Measurements from ENCODE around the gene FCHSD2.

FCHSD2 gene

GRCh38 chr11:73158356-73159051, 16.4 kb upstream of the FCHSD2 start:
- DNase-seq = no peak
- Mint-ChIP-seq H3K36me3 (ENCODE audit: low read depth) (no peaks in the 10 kb centered on the region), H3K27me3 (ENCODE audit: low read depth, poor library complexity) (peaks cover 8% of the 10 kb centered on the region), H3K9me3 (no peaks in the 10 kb centered on the region), H3K4me3 (no peak overlapping the region), H3K27ac (no peak overlapping the region), H3K4me1 (peaks cover 40% of the 10 kb centered on the region)
- TF ChIP-seq, protein P1, sequence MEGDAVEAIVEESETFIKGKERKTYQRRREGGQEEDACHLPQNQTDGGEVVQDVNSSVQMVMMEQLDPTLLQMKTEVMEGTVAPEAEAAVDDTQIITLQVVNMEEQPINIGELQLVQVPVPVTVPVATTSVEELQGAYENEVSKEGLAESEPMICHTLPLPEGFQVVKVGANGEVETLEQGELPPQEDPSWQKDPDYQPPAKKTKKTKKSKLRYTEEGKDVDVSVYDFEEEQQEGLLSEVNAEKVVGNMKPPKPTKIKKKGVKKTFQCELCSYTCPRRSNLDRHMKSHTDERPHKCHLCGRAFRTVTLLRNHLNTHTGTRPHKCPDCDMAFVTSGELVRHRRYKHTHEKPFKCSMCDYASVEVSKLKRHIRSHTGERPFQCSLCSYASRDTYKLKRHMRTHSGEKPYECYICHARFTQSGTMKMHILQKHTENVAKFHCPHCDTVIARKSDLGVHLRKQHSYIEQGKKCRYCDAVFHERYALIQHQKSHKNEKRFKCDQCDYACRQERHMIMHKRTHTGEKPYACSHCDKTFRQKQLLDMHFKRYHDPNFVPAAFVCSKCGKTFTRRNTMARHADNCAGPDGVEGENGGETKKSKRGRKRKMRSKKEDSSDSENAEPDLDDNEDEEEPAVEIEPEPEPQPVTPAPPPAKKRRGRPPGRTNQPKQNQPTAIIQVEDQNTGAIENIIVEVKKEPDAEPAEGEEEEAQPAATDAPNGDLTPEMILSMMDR (IDR thresholded peaks at IDR 0.05) = no peak

- Mint-ChIP-seq H3K27ac (peak overlapping the region; percentile 19), H3K4me1 (peaks cover 51% of the 10 kb centered on the region), H3K27me3 (ENCODE audit: low read depth, poor library complexity) (peaks cover 8% of the 10 kb centered on the region), H3K9me3 (no peaks in the 10 kb centered on the region), H3K4me3 (no peak overlapping the region), H3K36me3 (ENCODE audit: low read depth) (no peaks in the 10 kb centered on the region)
- TF ChIP-seq, protein P1 (IDR thresholded peaks at IDR 0.05) = no peak
- DNase-seq = no peak
These were observed 15.2 kb upstream of the FCHSD2 start for GRCh38 chr11:73157101-73158010.

- Mint-ChIP-seq H3K4me3 (no peak overlapping the region), H3K27ac (no peak overlapping the region), H3K27me3 (ENCODE audit: low read depth, poor library complexity) (peaks cover 8% of the 10 kb centered on the region), H3K9me3 (no peaks in the 10 kb centered on the region), H3K36me3 (ENCODE audit: low read depth) (no peaks in the 10 kb centered on the region), H3K4me1 (peaks cover 54% of the 10 kb centered on the region)
- TF ChIP-seq, protein P1 (IDR thresholded peaks at IDR 0.05) = no peak
- no peak for DNase-seq
These were observed 14.6 kb upstream of the FCHSD2 start for GRCh38 chr11:73156686-73157085.

- no peak for DNase-seq
- TF ChIP-seq, protein P1 (IDR thresholded peaks at IDR 0.05) = no peak
- Mint-ChIP-seq H3K27me3 (ENCODE audit: low read depth, poor library complexity) (peaks cover 8% of the 10 kb centered on the region), H3K9me3 (no peaks in the 10 kb centered on the region), H3K36me3 (ENCODE audit: low read depth) (no peaks in the 10 kb centered on the region), H3K4me3 (no peak overlapping the region), H3K4me1 (peaks cover 54% of the 10 kb centered on the region), H3K27ac (no peak overlapping the region)
These were observed 14.0 kb upstream of the FCHSD2 start for GRCh38 chr11:73156114-73156513.

- H3K4me1 Mint-ChIP-seq = peaks cover 55% of the 10 kb centered on the region
- peaks cover 8% of the 10 kb centered on the region for H3K27me3 Mint-ChIP-seq (ENCODE audit: low read depth, poor library complexity)
- TF ChIP-seq, protein P1 (IDR thresholded peaks at IDR 0.05) = no peak
These were observed 13.0 kb upstream of the FCHSD2 start for GRCh38 chr11:73155102-73155501.

More at GRCh38 chr11:73155102-73155501, 13.0 kb upstream of the FCHSD2 start:
- peak overlapping the region; percentile 80 for H3K27ac Mint-ChIP-seq
- no peak for DNase-seq
- H3K36me3 Mint-ChIP-seq (ENCODE audit: low read depth) = no peaks in the 10 kb centered on the region
- no peak overlapping the region for H3K4me3 Mint-ChIP-seq
- no peaks in the 10 kb centered on the region for H3K9me3 Mint-ChIP-seq

Data from nephron progenitor cell (in vitro differentiated cells).